HEK293 (cell line): Measurements from ENCODE around the gene PIK3R6.

Source experiments
- KLF10 ChIP-seq: fragments of 450-650 bp; IDR thresholded peaks from 2 replicates; pipeline ENCODE4 v1.5.1; 2018; ENCODE audit warnings: missing biosample characterization, mild to moderate bottlenecking, missing genetic modification characterization
- ZNF146 ChIP-seq: fragments of 450-650 bp; formaldehyde crosslinking; IDR thresholded peaks from 2 replicates; pipeline ENCODE4 v1.5.1; 2016; ENCODE audit warnings: missing biosample characterization, missing genetic modification characterization
- ZNF184 ChIP-seq: fragments of 450-650 bp; IDR thresholded peaks from 2 replicates; pipeline ENCODE4 v1.5.1; 2018; ENCODE audit warnings: missing biosample characterization, mild to moderate bottlenecking, missing genetic modification characterization
- ZNF19 ChIP-seq: fragments of 450-650 bp; formaldehyde crosslinking; IDR thresholded peaks from 2 replicates; pipeline ENCODE4; 2016; ENCODE audit warnings: missing biosample characterization, missing genetic modification characterization, low read depth
- TF ChIP-seq, protein P1 (sequence below): fragments of 450-650 bp; formaldehyde crosslinking; IDR thresholded peaks from 2 replicates; pipeline ENCODE4 v1.5.1; 2016; ENCODE audit warnings: missing biosample characterization, missing genetic modification characterization
- TF ChIP-seq, protein P2 (sequence below): fragments of 450-650 bp; formaldehyde crosslinking; IDR thresholded peaks from 2 replicates; pipeline ENCODE4 v1.5.1; 2016; ENCODE audit warnings: missing biosample characterization, missing genetic modification characterization

GRCh38 chr17:8896087-8896486, 28.6 kb upstream of the PIK3R6 start:
- TF ChIP-seq ZNF184 (tag by site-specific recombination) (no peak), KLF10 (no peak), ZNF146 (tag by site-specific recombination) (no peak), ZNF19 (tag by site-specific recombination) (no peak)
- TF ChIP-seq, protein P1, sequence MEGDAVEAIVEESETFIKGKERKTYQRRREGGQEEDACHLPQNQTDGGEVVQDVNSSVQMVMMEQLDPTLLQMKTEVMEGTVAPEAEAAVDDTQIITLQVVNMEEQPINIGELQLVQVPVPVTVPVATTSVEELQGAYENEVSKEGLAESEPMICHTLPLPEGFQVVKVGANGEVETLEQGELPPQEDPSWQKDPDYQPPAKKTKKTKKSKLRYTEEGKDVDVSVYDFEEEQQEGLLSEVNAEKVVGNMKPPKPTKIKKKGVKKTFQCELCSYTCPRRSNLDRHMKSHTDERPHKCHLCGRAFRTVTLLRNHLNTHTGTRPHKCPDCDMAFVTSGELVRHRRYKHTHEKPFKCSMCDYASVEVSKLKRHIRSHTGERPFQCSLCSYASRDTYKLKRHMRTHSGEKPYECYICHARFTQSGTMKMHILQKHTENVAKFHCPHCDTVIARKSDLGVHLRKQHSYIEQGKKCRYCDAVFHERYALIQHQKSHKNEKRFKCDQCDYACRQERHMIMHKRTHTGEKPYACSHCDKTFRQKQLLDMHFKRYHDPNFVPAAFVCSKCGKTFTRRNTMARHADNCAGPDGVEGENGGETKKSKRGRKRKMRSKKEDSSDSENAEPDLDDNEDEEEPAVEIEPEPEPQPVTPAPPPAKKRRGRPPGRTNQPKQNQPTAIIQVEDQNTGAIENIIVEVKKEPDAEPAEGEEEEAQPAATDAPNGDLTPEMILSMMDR (tag by site-specific recombination) = no peak
- TF ChIP-seq, protein P2, sequence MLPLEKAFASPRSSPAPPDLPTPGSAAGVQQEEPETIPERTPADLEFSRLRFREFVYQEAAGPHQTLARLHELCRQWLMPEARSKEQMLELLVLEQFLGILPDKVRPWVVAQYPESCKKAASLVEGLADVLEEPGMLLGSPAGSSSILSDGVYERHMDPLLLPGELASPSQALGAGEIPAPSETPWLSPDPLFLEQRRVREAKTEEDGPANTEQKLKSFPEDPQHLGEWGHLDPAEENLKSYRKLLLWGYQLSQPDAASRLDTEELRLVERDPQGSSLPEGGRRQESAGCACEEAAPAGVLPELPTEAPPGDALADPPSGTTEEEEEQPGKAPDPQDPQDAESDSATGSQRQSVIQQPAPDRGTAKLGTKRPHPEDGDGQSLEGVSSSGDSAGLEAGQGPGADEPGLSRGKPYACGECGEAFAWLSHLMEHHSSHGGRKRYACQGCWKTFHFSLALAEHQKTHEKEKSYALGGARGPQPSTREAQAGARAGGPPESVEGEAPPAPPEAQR (tag by site-specific recombination) = no peak
